ENCODE measurements around the gene NSUN6.
"Not testable (repeated sequence)": the region's sequence is repeated elsewhere in the genome, so short reads cannot be mapped to it uniquely, and the experiment has no call there.

GRCh38 chr10:18586637-18587036 is 64.8 kb downstream of the NSUN6 start:
- TF ChIP-seq CTCF (conservative IDR thresholded peaks at IDR 0.05 in 1 of 2, IDR thresholded peaks at IDR 0.05 in 1 of 2; ENCODE audit: low read depth in 1 of 2, low read length in 2 of 2); EZH2 (IDR thresholded peaks at IDR 0.05; ENCODE audit: low read length, missing control alignments): not testable (repeated sequence)

Data from fibroblast of lung (primary cell).